ENCODE measurements around the gene HERC2.
"Not testable (repeated sequence)": the region's sequence is repeated elsewhere in the genome, so short reads cannot be mapped to it uniquely, and the experiment has no call there.

Gene HERC2

GRCh38 chr15:28131946-28132345, 190.0 kb downstream of the HERC2 start:
- no peak for DNase-seq (ENCODE audit: low read depth in 2 of 2, low spot score in 1 of 2)

GRCh38 chr15:28131400-28131799, 190.6 kb downstream of the HERC2 start:
- no peak for DNase-seq (ENCODE audit: low read depth in 2 of 2, low spot score in 1 of 2)

- no peak for DNase-seq (ENCODE audit: low read depth in 2 of 2, low spot score in 1 of 2)
Measured at GRCh38 chr15:28130651-28131050, 191.3 kb downstream of the HERC2 start.

- DNase-seq (ENCODE audit: low read depth in 2 of 2, low spot score in 1 of 2) = no peak
Measured at GRCh38 chr15:28129231-28129848, 192.6 kb downstream of the HERC2 start.

DNA sequence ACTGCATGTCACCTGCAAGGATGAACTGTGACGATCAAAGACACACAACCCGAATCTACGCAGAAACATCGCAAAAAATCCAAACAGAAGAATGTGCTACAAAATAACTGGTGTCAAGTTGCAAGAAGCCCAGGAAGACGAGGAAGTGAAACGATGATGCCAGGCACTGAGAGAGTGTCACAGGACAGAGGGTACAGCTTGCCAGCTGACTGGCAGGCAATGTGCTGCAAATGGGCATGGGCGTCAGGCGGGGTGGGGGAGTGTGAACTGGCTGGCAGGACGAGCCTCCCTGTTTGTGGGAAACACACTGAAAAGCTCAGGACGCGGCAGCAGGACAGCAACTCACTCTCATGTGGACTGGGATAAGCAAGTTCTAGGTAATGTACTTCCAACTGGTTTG, 193.9 kb downstream of the HERC2 start:
- DNase-seq (ENCODE audit: low read depth in 2 of 2, low spot score in 1 of 2) = no peak

- DNase-seq (ENCODE audit: low read depth in 2 of 2, low spot score in 1 of 2) = no peak
Measured at GRCh38 chr15:28127036-28127435, 194.9 kb downstream of the HERC2 start.

DNA sequence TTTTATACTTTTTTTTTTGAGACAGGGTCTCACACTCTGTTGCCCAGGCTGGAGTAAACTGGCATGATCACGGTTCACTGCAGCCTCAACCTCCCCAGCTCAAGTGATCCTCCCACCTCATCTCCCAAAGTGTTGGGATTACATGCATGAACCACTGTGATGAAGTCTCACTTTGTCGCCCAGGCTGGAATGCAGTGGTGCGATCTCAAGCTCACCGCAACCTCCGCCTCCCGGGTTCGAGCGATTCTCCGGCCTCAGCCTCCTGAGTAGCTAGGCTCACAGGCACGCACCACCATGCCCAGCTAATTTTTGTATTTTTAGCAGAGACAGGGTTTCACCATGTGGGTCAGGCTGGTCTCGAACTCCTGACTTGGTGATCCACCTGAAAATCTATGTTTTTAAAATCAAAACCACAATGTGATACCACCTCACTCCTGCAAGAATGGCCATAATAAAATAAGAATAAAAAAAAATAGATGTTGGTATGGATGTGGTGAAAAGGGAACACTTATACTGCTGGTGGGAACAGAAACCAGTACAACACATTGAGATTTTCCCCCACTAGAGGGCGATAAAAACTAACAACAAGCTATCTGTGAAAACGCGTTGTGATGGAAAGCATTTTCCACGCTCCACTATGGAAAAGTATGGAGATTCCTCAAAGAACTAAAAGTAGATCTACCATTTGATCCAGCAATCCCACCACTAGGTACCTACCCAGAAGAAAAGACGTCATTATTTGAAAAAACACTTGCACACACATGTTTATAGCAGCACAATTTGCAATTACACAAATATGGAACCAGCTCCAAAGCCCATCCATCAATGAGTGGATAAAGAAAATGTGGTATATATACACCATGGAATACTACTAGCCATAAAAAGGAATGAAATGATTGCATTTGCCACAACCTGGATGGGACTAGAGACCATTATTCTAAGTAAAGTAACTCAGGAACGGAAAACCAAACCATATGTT, 196.0 kb downstream of the HERC2 start:
- no peak for DNase-seq (ENCODE audit: low read depth in 2 of 2, low spot score in 1 of 2)

DNA sequence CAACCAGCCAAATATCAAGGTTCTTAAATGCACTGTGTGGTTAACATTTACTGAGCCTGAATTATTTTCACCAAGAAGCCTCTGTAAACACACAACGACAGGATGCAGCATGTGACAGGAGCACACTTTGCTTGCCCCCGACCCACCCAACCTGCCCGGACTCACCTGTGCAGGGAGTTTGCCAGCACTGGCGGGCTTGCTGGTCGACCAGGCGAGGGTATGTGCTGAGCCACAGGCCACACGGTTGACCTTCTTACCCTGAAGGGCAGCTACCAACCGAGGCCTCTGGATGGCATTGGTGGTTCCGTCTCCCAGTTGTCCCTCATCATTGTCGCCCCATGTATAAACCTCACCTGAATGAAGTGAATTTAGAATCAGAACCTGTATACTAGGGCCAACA, 197.1 kb downstream of the HERC2 start:
- DNase-seq (ENCODE audit: low read depth in 2 of 2, low spot score in 1 of 2) = no peak

DNA sequence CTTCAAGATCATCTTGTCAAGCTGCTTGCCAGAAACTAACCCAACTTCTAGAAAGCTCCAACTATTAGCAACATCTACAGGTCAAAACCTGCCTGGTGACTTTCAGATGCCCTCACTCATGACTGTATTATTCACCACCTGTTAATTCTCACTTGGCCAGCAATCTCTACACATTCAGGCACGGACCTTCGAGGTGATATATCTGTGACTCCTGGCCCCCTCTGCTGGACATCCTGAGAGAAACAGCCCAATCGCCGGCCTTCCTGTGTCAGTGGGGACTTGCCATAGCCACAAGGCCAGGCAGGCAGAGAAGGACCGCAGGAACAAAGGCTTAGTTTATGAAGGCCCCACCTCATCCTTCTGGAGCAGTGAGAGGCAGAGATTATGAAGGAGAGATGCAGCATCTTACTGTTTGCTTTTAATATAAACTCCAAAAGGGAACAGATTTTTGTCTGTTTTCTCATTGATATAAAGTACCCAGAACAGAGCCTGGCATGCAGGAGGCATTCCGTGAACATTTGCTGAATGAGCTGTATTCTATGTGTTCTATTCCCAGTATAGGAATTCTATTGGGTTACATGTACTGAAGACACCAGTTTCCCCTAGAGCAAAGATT, 198.5 kb downstream of the HERC2 start:
- peak in 1 of 2 donors; percentile 43 for DNase-seq (ENCODE audit: low read depth in 2 of 2, low spot score in 1 of 2)

- no peak for DNase-seq (ENCODE audit: low read depth in 2 of 2, low spot score in 1 of 2)
Measured at GRCh38 chr15:28122038-28122949, 199.7 kb downstream of the HERC2 start.

DNA sequence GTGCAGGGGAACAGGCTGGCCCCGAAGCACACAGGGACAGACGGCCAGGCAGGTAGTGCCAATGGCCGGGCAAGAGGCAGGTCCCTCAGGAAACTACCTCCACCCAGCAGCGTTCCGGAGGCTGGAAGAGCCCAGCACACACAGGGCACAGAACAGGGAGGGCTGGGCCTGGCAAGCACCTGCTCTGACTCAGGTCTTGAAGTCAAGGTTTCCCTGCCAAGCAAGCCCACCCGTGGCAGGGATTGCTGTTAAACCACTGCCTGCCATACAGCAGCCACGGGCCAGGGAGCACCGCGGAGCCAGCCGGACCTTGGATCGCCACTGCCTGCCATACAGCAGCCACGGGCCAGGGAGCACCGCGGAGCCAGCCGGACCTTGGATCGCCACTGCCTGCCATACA, 200.4 kb downstream of the HERC2 start:
- DNase-seq (ENCODE audit: low read depth in 2 of 2, low spot score in 1 of 2) = not testable (repeated sequence)

DNA sequence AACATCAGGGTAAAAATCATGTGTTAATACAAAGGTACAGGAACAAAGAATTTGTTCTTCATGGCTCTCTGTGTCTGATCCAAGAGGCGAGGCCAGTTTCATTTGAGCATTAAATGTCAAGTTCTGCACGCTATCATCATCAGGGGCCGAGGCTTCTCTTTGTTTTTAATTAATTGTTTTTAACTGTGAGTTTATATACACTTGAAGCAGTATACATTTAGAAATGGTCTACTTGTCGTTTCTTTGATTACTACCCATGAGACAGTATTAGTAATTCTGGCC, 201.7 kb downstream of the HERC2 start:
- no peak for DNase-seq (ENCODE audit: low read depth in 2 of 2, low spot score in 1 of 2)

DNA sequence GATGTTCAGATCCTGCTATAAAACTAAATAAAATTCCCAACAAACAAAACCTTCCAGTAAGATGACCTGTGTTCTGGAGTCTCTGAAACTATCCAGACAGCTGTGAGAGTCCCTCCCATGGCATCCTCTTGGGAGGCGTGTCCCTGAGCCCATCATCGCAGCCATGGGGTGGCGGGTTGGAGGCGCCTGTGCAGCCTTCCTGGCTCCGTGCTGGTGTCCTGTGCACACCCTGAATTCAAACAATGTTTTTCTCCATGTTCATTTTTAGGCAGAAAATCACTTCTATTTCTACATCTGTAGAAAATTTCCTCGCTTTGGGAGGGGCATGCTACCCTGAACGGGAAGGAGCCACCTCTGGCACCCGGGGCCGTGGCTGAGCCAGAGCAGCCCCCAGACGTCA, 203.4 kb downstream of the HERC2 start:
- DNase-seq (ENCODE audit: low read depth in 2 of 2, low spot score in 1 of 2) = no peak

DNA sequence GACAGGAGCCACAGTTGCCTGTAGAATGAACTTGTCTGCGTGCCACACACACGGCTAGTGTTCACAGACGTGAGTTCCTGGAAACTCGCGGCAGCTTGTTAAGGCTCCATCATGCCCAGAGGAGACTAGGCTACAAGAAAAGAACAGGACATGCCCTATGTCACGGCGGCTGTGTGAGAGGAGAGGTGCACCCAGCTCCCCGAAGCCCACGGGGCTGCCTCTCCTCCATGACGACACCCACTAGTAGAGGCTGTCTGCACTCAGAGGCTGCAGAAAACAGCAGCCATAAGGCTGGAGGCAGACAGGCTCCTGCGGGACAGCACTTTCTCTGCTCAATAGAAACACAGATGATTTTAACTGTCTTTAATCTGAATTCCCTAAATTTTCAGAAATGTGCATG, 203.9 kb downstream of the HERC2 start:
- no peak for DNase-seq (ENCODE audit: low read depth in 2 of 2, low spot score in 1 of 2)

DNA sequence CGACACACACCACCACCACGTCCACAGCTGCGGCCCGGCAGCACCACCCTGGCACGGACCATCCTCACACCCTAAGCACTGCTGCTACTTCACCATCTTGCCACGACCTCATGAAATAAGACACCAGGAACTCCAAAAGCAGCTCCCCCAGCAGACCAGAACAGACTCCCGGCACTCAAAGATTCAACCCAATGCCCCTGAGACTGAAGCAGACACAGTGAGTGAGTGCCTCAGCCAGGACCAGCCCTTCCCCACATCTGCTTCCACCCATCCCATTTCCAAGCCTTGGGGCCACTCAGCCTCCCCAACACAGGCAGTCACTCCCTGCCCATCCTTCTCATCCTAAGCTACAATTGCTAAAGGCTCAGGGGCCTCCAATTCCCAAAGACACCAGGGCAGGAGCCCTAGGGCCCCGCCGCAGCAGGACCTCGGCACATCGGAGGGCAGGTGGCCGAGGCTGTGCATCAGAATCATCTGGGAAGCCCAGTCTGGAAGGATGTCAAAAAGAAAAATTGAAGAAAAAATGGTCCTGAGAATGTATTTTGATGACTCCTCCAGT, 204.5 kb downstream of the HERC2 start:
- DNase-seq (ENCODE audit: low read depth in 2 of 2, low spot score in 1 of 2) = no peak

GRCh38 chr15:28116521-28117431, 205.2 kb downstream of the HERC2 start:
- DNase-seq (ENCODE audit: low read depth in 2 of 2, low spot score in 1 of 2) = no peak

DNA sequence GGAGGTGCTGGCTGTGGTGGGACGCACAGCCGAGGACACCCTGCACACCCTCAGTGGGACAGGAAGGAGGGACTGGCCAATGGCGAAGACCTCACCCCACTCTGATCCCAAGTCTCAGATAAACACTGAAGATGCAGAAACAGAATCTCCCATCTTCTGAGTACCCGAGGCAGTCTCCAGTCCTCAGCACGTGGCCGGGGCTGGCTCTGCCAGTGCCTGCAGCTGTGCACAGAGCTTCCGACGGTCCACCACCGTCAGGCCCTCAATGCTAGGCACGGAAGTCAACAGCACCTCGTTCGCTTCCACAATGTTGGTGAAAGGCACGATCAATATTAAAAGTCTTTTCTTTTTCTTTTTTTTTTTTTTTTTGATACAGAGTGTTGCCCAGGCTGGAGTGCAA, 206.1 kb downstream of the HERC2 start:
- no peak for DNase-seq (ENCODE audit: low read depth in 2 of 2, low spot score in 1 of 2)

GRCh38 chr15:28114721-28115622, 207.0 kb downstream of the HERC2 start:
- no peak for DNase-seq (ENCODE audit: low read depth in 2 of 2, low spot score in 1 of 2)

- DNase-seq (ENCODE audit: low read depth in 2 of 2, low spot score in 1 of 2) = no peak
Measured at GRCh38 chr15:28114114-28114455, 207.9 kb downstream of the HERC2 start.

All from stimulated activated CD8-positive, alpha-beta memory T cell treated with anti-CD3 and anti-CD28 coated beads, Interleukin-4, amount 100 ng/mL, for 1 hour (primary cell).